Measurements from ENCODE around the gene GALNT15.

GRCh38 chr3:16189201-16189600 is 14.7 kb downstream of the GALNT15 start:
- TF ChIP-seq, protein P1, sequence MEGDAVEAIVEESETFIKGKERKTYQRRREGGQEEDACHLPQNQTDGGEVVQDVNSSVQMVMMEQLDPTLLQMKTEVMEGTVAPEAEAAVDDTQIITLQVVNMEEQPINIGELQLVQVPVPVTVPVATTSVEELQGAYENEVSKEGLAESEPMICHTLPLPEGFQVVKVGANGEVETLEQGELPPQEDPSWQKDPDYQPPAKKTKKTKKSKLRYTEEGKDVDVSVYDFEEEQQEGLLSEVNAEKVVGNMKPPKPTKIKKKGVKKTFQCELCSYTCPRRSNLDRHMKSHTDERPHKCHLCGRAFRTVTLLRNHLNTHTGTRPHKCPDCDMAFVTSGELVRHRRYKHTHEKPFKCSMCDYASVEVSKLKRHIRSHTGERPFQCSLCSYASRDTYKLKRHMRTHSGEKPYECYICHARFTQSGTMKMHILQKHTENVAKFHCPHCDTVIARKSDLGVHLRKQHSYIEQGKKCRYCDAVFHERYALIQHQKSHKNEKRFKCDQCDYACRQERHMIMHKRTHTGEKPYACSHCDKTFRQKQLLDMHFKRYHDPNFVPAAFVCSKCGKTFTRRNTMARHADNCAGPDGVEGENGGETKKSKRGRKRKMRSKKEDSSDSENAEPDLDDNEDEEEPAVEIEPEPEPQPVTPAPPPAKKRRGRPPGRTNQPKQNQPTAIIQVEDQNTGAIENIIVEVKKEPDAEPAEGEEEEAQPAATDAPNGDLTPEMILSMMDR (IDR thresholded peaks at IDR 0.05; ENCODE audit: low read length) = no peak
- no peak for TF ChIP-seq EZH2 (IDR thresholded peaks at IDR 0.05; ENCODE audit: borderline replicate concordance, low read length)
